ENCODE data around the gene CD28.
"Not testable (repeated sequence)": the region's sequence is repeated elsewhere in the genome, so short reads cannot be mapped to it uniquely, and the experiment has no call there.

The CD28 gene

DNA sequence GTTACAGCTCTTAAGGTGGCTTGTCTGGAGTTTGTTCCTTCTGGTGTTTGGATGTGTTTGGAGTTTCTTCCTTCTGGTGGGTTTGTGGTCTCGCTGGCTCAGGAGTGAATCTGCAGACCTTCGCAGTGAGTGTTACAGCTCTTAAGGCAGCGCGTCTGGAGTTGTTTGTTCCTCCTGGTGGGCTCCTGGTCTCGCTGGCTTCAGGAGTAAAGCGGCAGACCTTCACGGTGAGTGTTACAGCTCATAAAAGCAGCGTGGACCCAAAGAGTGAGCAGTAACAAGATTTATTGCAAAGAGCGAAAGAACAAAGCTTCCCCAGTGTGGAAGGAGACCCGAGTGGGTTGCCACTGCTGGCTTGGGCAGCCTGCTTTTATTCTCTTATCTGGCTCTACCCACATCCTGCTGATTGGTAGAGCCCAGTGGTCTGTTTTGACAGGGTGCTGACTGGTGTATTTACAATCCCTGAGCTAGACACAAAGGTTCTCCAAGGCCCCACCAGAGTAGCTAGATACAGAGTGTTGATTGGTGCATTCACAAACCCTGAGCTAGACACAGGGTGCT is 78.4 kb downstream of the CD28 start:
- not testable (repeated sequence) for DNase-seq (ENCODE audit: low spot score)

GRCh38 chr2:203785391-203786110 is 79.1 kb downstream of the CD28 start:
- DNase-seq (ENCODE audit: low spot score), result not testable (repeated sequence)

GRCh38 chr2:203786549-203787351 is 80.3 kb downstream of the CD28 start:
- DNase-seq (ENCODE audit: low spot score), result no peak

- no peak for DNase-seq (ENCODE audit: low spot score)
Observed at GRCh38 chr2:203787979-203788378, 81.5 kb downstream of the CD28 start.

All from SW480 (cell line).